Activated CD4-positive, alpha-beta memory T cell treated with anti-CD3 and anti-CD28 coated beads for 36 hours (primary cell): Measurements from ENCODE around the gene CDC37. TPM values are rescaled to one million over a fixed set of nuclear protein-coding genes. Genes with fewer than 3 reads are reported as not detected.

ENCODE experiments used
- CTCF ChIA-PET: fragments of 350-600 bp; sonication (Branson Sonifier 250); formaldehyde crosslinking; loops from one replicate; lab custom pipeline; 2021; ENCODE audit warnings: antibody characterized with exemption, inconsistent platforms; lab: Charles Lee
- POLR2A ChIA-PET: fragments of 350-600 bp; sonication (Branson Sonifier 250); formaldehyde crosslinking; loops from one replicate; lab custom pipeline; 2021; ENCODE audit warnings: antibody characterized with exemption; lab: Charles Lee
- DNase-seq: peaks from one replicate; pipeline ENCODE4 v3.0.0-alpha.2; 2020
- H3K27ac Mint-ChIP-seq: one replicate; pipeline ENCODE4 v1.8.0; 2021; ENCODE audit warnings: mixed read lengths
- H3K27me3 Mint-ChIP-seq: one replicate; pipeline ENCODE4 v1.8.0; 2021; ENCODE audit warnings: mixed read lengths
- H3K36me3 Mint-ChIP-seq: one replicate; pipeline ENCODE4 v1.8.0; 2021; ENCODE audit warnings: mixed read lengths
- H3K4me1 Mint-ChIP-seq: one replicate; pipeline ENCODE4 v1.8.0; 2021; ENCODE audit warnings: low read depth, mixed read lengths
- H3K4me3 Mint-ChIP-seq: one replicate; pipeline ENCODE4 v1.8.0; 2021; ENCODE audit warnings: mild to moderate bottlenecking, mixed read lengths
- H3K9me3 Mint-ChIP-seq: one replicate; pipeline ENCODE4 v1.8.0; 2021; ENCODE audit warnings: mixed read lengths
- intact Hi-C: fragments of 100-400 bp; cut with micrococcal nuclease; formaldehyde crosslinking; loops from one replicate; pipeline ENCODE4 v1.15.1; 2023
- total RNA-seq, 2 experiments: library from RNA; stranded (reverse); gene quantifications; one replicate each; pipeline ENCODE4 v1.2.3, GENCODE V29; 2021

The CDC37 gene
- 100 to 1,000 TPM; 189 to 207 TPM for total RNA-seq

DNA sequence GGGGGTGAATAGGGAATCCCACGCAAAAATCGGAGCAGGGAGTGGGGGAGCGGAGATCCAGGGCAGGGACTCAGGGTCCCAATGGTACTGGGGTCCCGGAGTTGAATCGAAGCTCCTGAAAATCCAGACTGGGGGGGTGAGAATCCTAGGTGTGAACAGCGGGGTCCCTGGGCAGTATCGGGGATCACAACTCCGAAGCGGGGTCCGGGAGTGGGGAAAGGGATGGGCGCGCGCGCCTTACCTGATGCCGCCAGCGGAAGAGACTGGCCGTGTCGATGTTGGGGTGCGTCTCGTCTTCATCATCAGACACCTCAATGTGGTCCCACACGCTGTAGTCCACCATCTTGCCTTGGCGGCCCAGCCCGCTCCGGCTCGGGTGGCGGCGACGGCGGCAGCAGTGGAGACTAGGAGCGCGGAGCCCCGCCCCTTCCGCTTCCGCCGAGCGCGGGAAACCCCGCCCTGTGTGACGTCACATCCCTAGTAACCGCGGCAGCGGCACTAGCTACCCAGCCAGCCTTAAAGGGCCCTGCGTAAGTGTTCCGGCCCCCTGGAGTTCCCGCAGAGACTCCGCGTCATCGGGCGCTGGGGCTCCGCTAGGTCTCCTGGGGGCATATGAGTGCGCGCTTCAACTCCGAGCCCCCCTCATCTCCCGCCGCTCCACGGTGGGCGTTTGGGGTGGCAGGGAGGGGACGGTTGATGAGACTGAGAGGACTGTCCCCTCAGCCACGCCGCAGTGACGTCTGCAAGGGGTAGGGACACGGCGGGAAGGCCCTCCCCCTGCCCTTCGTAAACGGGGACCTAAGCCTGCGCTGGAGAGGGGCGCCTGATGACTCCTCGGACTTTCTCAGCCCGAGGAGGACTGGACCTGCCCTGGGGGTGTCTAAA, at the start of gene CDC37:
Gene CDC37, minus strand, starts transcription at position 406 of the 885 bp plus-strand sequence. Its CDS starts 63 bp downstream, at position 343.
- Mint-ChIP-seq H3K36me3 (peaks cover 24% of the 10 kb centered on the region), H3K27me3 (no peaks in the 10 kb centered on the region), H3K4me3 (peak within 1 kb of the TSS; percentile 89), H3K4me1 (peaks cover 67% of the 10 kb centered on the region), H3K9me3 (no peaks in the 10 kb centered on the region), H3K27ac (peak within 1 kb of the TSS; percentile 84)
- intact Hi-C loops, result loop anchor here (1.0 to 2.0 kb wide), 7 partner anchors 13 to 165 kb away; partner anchors contain the start of genes CDKN2D, KEAP1 and TYK2
- ChIA-PET CTCF (interaction anchor here (0.6 to 20.8 kb wide), 27 partner anchors 11 to 170 kb away, joined by 3 to 836 read pairs (median 4); partner anchors contain the start of genes ICAM1, ICAM5, PDE4A and TYK2), POLR2A (interaction anchor here (0.6 to 3.7 kb wide), 11 partner anchors 9 to 131 kb away, joined by 3 to 22 read pairs (median 4); partner anchors contain the start of genes KEAP1 and RAVER1)
- DNase-seq, result peak; percentile 99

DNA sequence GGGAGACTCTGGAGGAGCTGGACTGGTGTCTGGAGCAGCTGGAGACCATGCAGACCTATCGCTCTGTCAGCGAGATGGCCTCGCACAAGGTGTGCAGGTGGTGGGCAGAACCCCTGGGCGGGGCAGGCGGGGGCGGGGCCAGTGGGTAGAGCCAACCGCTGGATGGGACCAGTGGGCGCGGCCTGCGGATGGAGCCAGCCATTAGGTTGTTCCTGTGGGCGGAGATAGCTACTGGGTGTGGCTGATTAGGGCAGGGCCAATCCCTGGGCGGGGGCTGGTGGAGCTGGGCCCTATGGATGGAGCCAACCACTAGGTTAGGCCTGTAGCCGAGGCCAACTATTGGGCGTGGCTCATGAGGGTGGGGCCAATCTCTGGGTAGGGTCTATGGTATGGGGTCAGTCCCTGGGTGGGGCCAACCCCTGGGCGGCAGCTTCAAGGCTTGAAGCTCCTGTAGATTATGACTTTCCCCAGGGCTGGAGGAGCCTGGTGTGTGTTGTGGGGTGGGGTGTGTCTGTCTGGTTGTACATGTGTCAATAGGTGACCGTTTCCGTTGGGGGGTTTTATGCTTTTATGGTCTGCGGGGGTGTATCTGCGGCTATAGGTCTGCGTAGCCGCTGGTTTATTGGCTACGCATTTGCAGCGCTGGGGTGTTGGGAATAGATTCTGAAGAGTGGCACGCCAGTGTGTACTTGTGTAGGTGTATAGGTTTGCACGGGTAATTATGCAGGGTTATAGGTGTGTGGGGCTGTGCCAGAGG, 47.7 kb upstream of the CDC37 start:
- intact Hi-C loops, result no loop called here
- H3K27me3 Mint-ChIP-seq, result peaks cover 4% of the 10 kb centered on the region
- DNase-seq, result no peak
- no peaks in the 10 kb centered on the region for H3K9me3 Mint-ChIP-seq
- POLR2A ChIA-PET, result no interaction called here
- CTCF ChIA-PET, result interaction anchor here (1.0 to 1.7 kb wide), 2 partner anchors 14 to 60 kb away, joined by 3 to 8 read pairs; no protein-coding TSS in a partner anchor
- H3K36me3 Mint-ChIP-seq, result no peaks in the 10 kb centered on the region
- no peaks in the 10 kb centered on the region for H3K4me1 Mint-ChIP-seq
- H3K4me3 Mint-ChIP-seq, result no peak overlapping the region
- H3K27ac Mint-ChIP-seq, result no peak overlapping the region

DNA sequence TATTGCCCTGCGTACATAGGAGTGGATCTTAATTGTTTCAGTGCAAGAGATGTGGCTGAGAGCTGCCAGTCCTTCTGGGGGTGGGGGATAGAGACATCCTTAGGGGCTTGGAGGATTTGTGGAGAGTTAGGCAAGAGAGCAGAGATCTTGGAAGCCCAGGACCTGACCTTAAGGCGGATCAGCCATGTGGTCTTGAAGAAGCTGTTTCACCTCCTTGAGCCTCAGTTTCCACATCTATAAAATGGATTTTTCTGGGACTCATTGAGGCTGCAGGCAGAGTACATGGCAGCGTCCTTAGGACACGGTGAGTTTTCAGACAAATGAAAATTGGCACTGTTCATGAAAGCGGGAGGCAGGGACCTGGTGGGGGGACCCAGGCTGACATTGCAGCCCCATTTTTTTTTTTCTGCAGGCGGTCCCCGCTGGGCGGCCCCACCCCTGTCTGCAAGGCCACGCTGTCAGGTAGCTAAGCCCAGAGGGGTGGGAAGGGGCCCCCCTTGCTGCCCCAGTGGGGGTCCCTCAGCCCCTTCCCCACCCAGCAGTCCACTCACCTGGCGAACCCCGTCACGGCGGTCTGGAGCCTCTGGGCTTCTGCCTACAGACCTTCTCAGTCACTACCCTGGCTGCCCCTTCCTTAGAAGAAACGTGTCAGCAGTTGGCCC, 47.0 kb upstream of the CDC37 start:
- peaks cover 4% of the 10 kb centered on the region for H3K27me3 Mint-ChIP-seq
- DNase-seq, result no peak
- H3K4me3 Mint-ChIP-seq, result no peak overlapping the region
- H3K4me1 Mint-ChIP-seq, result no peaks in the 10 kb centered on the region
- POLR2A ChIA-PET, result no interaction called here
- no peaks in the 10 kb centered on the region for H3K9me3 Mint-ChIP-seq
- intact Hi-C loops, result no loop called here
- CTCF ChIA-PET, result interaction anchor here (1.0 to 1.7 kb wide), 2 partner anchors 13 to 59 kb away, joined by 3 to 8 read pairs; no protein-coding TSS in a partner anchor
- no peaks in the 10 kb centered on the region for H3K36me3 Mint-ChIP-seq
- no peak overlapping the region for H3K27ac Mint-ChIP-seq

DNA sequence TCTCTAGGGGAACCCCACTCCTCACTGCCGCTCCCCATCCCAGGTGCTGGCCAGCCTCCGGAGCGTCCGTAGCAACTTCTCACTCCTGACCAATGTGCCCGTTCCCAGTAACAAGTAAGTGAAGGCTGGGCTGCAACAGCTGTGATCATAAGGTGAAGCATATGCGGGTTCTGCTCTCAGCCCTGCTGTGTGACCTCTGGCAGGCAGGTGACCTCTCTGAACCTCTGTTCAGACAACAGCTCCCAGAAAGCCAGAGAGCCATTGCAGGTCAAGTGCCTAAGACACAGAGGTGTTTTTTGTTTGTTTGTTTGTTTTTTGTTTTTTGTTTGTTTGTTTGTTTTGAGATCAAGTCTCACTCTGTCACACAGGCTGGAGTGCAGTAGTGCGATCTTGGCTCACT, 45.7 kb upstream of the CDC37 start:
- no peak overlapping the region for H3K4me3 Mint-ChIP-seq
- H3K9me3 Mint-ChIP-seq, result no peaks in the 10 kb centered on the region
- no peak overlapping the region for H3K27ac Mint-ChIP-seq

DNA sequence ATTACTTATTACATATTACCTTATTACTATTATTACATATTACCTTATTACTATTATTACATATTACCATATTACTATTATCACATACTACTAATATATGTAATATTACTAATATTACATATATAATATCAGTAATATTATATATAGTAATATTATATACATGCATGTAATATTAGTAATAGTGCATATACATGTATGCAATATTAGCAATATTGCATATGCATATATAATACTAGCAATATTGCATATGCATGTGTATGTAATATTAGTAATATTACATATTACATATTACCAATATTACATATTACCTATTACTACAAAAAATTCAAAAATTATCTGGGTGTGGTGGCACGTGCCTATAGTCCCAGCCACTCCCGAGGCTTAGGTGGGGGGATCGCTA, 39.4 kb upstream of the CDC37 start:
- H3K4me3 Mint-ChIP-seq, result no peak overlapping the region
- CTCF ChIA-PET, result no interaction called here
- intact Hi-C loops, result no loop called here
- H3K27me3 Mint-ChIP-seq, result no peaks in the 10 kb centered on the region
- H3K27ac Mint-ChIP-seq, result no peak overlapping the region
- H3K36me3 Mint-ChIP-seq, result no peaks in the 10 kb centered on the region
- POLR2A ChIA-PET, result no interaction called here
- no peaks in the 10 kb centered on the region for H3K9me3 Mint-ChIP-seq
- DNase-seq, result no peak
- no peaks in the 10 kb centered on the region for H3K4me1 Mint-ChIP-seq

More for the DNA sequence above, 45.7 kb upstream of the CDC37 start:
- CTCF ChIA-PET, result no interaction called here
- intact Hi-C loops, result no loop called here
- POLR2A ChIA-PET, result no interaction called here
- Mint-ChIP-seq H3K36me3 (no peaks in the 10 kb centered on the region), H3K27me3 (peaks cover 4% of the 10 kb centered on the region), H3K4me1 (no peaks in the 10 kb centered on the region)
- DNase-seq, result no peak

DNA sequence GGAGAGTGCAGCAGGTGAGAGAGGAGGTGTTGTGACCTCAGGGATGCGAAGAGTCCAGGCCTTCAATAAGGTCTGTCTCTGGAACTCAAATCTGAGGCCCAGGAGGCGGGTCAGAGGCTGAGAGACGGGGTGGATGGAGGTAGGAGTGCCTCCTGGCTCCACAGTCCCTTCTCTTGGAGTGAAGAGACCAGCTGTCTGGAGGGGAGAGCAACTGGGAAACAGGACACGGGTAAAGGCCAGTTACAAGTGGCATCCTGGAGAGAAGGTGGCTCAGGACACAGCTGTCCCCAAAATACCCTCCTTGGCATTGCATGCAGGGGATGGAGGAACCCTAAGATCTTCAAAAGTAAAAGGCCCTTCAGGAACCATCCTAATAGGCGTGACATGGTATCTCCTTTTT, 36.2 kb upstream of the CDC37 start:
- no peak for DNase-seq
- ChIA-PET POLR2A (no interaction called here), CTCF (interaction anchor here (2.4 kb wide), 1 partner anchor 36 kb away, joined by 7 read pairs; the partner anchor contains the start of gene CDC37)
- H3K27me3 Mint-ChIP-seq, result no peaks in the 10 kb centered on the region
- no peaks in the 10 kb centered on the region for H3K4me1 Mint-ChIP-seq
- H3K4me3 Mint-ChIP-seq, result no peak overlapping the region
- no peaks in the 10 kb centered on the region for H3K36me3 Mint-ChIP-seq
- intact Hi-C loops, result no loop called here
- H3K9me3 Mint-ChIP-seq, result no peaks in the 10 kb centered on the region
- H3K27ac Mint-ChIP-seq, result no peak overlapping the region

DNA sequence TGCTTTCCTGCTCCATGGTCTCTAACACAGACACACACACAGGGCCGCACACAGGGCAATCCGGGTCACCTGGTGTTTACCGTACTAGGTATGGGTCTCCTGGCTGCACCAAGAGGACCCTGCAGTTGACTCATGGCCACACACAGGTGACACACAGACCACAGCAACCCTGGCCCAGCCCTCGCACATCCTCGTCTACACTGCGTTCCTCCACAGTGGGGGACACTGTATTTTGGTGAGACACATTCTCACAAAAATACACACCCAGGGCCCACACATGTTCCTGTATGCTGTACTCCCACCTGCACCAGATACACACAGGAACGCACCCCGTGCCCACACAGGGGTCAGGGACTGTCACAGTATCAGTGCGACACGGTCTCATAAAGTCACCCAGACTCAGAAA, 29.8 kb upstream of the CDC37 start:
- Mint-ChIP-seq H3K4me1 (peaks cover 43% of the 10 kb centered on the region), H3K27me3 (peaks cover 34% of the 10 kb centered on the region), H3K9me3 (no peaks in the 10 kb centered on the region), H3K27ac (no peak overlapping the region), H3K4me3 (no peak overlapping the region), H3K36me3 (peaks cover 3% of the 10 kb centered on the region)
- no peak for DNase-seq
- intact Hi-C loops, result no loop called here
- ChIA-PET CTCF (interaction anchor here (0.5 to 27.2 kb wide), 3 partner anchors 10 to 347 kb away, joined by 3 to 836 read pairs (median 5); partner anchors contain the start of gene CDC37), POLR2A (no interaction called here)

DNA sequence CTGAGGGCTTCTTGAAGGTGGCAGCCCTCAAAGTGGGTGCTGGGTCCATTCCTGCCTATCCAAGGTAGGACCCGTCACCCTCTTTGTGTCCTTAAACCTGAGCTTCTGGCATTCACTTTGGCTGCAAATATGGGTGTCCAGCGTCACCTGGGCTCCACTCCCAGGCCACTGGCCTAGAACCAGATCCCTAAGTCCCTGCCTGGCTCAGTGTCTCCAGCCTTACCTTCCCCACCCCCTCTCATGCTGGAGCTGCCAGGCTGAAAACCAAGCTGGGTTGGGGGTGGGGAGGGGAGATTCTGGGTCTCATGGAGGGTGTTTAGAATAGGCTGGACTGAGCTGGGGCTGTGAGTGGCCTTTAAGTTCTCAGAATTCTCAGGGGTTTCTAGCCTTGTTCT, 29.4 kb upstream of the CDC37 start:
- Mint-ChIP-seq H3K36me3 (peaks cover 3% of the 10 kb centered on the region), H3K9me3 (no peaks in the 10 kb centered on the region), H3K4me1 (peaks cover 47% of the 10 kb centered on the region), H3K27me3 (peaks cover 35% of the 10 kb centered on the region), H3K4me3 (peak overlapping the region; percentile 41), H3K27ac (no peak overlapping the region)
- DNase-seq, result no peak
- ChIA-PET POLR2A (no interaction called here), CTCF (interaction anchor here (1.1 to 27.2 kb wide), 2 partner anchors 9 to 24 kb away, joined by 3 to 836 read pairs; partner anchors contain the start of gene CDC37)
- intact Hi-C loops, result no loop called here

DNA sequence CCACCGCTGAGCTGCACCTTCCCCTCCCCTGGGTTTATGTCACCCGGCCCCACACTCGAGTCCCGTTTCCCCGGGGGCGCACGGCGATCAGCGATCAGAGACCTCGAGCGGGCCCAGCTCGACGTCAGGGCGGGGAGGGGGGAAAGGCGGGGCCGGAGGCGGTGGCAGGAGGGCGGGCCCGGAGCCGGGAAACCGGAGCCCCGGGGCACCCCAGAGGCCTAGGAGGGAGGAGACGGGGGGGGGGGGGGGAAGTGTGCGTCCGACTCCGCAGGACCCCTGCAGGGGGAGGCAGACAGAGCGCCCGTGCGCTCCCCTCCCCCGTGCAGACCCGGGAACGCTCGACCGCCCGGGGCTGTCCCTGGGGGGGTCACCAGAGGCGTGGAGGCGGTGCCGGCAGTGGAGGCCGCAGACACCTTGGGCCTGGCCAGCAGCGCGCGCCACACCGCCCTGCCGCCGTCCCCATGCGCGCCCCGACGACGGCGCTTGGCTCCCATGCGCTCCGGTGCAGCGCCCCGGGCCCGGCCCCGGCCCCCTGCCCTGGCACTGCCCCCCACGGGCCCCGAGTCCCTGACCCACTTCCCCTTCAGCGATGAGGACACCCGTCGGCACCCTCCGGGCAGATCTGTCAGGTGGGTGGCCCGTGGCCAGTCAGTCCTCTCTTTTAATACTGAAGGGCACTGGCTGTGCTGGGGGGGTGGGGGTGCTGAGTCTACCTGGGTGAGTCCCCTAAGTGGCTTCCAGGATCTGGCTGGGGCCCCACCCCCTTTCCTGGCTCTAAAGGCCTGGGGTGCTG, 28.8 kb upstream of the CDC37 start:
- H3K4me1 Mint-ChIP-seq, result peaks cover 53% of the 10 kb centered on the region
- H3K27me3 Mint-ChIP-seq, result peaks cover 35% of the 10 kb centered on the region
- no peaks in the 10 kb centered on the region for H3K9me3 Mint-ChIP-seq
- H3K27ac Mint-ChIP-seq, result peak overlapping the region; percentile 60
- peak overlapping the region; percentile 73 for H3K4me3 Mint-ChIP-seq
- DNase-seq, result peak; percentile 71
- H3K36me3 Mint-ChIP-seq, result peaks cover 3% of the 10 kb centered on the region
- intact Hi-C loops, result no loop called here
- ChIA-PET CTCF (interaction anchor here (0.7 to 27.2 kb wide), 3 partner anchors 9 to 52 kb away, joined by 3 to 836 read pairs (median 3); partner anchors contain the start of genes CDC37 and TYK2), POLR2A (no interaction called here)

DNA sequence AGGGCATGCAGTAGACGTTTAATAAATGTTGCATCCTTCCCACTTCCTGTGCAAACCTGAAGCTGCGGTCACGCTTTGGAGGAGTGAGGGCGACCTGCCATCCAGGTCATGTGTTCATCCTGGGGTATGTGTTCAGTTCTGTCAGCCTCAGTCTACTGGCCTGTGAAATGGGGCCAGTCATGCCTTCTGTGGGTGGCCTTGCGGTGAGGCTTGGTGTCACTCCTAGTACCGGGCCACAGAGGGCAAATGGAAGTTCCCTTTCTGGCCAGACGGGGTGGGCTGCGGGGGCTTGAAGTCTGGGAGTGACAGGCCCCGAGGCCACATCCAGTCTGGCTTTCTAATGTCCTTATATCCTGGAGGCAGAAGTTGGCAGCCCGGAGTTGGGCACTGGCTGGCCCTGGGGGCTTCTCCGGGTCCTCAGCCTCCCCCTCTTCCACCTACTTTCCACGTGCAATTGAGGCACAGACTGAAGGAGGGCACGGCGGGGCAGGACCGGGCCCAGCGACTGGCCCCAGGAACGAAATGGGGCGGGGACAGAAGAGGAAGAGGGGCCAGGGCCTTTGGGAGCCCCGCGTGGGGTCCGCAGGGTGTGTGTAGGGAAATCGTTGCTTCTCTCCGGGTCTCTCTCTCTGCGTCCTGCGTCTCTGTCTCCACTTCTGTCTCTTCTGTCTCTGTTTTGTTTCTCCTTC, 28.1 kb upstream of the CDC37 start:
- Mint-ChIP-seq H3K27ac (peak overlapping the region; percentile 64), H3K4me3 (peak overlapping the region; percentile 73), H3K36me3 (peaks cover 3% of the 10 kb centered on the region), H3K4me1 (peaks cover 58% of the 10 kb centered on the region), H3K9me3 (no peaks in the 10 kb centered on the region), H3K27me3 (peaks cover 35% of the 10 kb centered on the region)
- intact Hi-C loops, result no loop called here
- DNase-seq, result peak; percentile 69
- ChIA-PET POLR2A (interaction anchor here (2.2 kb wide), 1 partner anchor 26 kb away, joined by 8 read pairs; no protein-coding TSS in a partner anchor), CTCF (interaction anchor here (0.7 to 27.2 kb wide), 2 partner anchors 22 to 51 kb away, joined by 3 to 836 read pairs; partner anchors contain the start of genes CDC37 and TYK2)
